ENCODE data around the gene POLE2.

- TF ChIP-seq CTCF (IDR thresholded peaks at IDR 0.05) (no peak), POLR2A (IDR thresholded peaks at IDR 0.05) (no peak)
Observed at GRCh38 chr14:49614196-49614595, 73.8 kb downstream of the POLE2 start.

Data from suprapubic skin (tissue), 3 donors.